NCI-H345 treated with DMSO at 0.1 percent for 48 hours (cell line): Measurements from ENCODE around the gene STUB1.
A peak's percentile ranks its signal among the peaks of the same experiment; 100 is the strongest.

Experiments used
- DNase-seq: peaks from one replicate; lab custom pipeline; 2025; ENCODE audit not compliant: unreplicated experiment; lab: John Stamatoyannopoulos, UW

STUB1 gene

DNA sequence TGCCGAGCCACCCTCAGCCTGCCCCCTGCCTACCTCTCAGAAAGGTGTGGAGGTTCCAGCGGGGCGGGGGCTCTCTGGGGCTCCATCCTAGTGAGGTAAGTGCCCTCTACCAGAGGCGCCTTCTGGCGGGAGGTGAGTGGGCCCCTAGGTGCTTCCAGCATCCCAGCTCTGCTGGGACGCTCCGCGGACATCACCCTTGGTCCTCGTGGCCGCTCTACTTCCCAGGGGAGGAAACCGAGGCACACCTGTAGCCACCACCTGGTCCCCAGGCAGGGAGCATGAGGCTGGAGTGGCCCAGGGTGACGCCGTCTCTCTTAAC lies 37.2 kb upstream of the STUB1 start:
- DNase-seq, result no peak

DNA sequence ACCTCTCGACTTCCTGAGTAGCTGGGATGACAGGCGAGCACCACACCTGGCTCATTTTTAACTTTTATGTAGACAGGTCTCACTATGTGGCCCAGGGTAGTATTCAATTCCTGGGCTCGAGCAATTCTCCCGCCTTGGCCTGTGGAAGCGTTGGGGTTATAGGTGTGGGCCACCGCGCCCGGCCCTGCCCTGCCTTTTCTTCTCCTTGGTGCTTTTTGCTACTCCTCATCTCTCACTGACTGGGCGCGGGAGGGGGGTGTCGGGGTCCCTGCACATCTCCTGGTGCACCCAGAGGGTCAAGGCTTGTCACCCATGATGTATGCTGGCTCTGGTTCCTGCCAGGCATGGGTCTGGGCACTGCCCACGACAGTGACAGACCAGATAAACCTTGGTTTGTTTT lies 35.7 kb upstream of the STUB1 start:
- DNase-seq, result no peak

DNA sequence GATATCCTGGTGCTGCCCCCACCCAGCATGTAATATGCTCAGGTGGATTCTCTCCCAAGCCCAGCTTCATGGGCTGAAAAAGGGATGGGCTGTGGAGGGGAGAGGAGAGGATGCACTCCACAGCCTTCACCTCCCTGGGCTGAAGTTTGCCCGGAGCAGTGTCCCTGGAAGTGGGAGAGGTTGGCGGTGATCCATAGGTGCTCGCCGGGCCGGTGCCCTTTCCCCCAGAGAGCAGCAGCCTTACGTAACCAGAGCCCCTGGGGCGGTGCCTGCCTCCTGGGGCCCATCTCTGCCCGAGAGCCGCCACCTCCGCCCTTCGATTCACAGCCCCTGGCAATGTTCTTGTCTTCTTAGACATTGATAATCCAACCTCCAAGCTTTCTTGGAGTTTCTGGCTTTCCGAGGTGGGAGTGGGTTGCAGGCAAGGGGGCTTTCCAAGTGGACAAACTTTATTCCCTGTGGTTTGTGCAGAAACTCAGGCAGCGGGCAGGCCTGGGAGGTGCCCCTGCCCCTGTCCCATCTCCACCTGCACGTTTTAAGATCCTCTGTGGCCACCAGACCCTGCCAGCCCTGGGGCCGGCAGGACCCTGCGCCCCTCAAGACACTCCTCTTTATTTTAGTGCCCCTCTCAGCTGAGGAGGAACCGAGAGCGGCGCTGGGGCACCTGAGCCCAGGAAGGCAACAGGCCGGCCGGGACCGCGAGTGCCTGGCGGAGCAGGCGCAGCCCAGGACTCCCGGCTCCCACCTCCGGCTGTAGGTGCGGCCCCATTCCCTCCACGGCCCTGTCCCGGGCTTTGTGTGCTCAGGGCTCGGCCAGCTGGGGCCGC lies 34.1 kb upstream of the STUB1 start:
- DNase-seq, result no peak

DNA sequence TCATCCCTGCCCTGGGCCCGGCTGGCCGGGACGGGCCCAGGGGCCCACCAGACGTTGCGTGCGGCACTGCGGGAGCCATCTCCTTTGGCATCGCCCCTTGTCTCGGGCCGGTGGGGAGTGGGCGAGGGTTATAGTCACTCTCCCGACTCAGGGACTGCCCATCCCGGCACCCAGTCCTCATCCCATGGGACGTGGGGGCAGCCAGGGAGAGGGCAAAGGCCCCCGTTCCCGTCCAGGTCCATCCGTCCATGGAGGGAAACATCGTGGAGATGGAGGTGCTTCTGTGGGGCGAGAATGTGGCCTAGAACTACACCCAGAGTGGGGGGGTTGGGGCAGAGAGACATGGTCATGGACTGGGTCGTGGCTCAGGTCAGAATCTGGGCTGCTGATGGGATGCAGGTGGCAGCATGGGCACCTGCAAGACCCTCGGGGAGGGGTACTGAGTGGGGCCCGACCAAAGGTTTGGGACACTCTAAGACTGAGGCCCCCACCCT lies 33.5 kb upstream of the STUB1 start:
- no peak for DNase-seq

DNA sequence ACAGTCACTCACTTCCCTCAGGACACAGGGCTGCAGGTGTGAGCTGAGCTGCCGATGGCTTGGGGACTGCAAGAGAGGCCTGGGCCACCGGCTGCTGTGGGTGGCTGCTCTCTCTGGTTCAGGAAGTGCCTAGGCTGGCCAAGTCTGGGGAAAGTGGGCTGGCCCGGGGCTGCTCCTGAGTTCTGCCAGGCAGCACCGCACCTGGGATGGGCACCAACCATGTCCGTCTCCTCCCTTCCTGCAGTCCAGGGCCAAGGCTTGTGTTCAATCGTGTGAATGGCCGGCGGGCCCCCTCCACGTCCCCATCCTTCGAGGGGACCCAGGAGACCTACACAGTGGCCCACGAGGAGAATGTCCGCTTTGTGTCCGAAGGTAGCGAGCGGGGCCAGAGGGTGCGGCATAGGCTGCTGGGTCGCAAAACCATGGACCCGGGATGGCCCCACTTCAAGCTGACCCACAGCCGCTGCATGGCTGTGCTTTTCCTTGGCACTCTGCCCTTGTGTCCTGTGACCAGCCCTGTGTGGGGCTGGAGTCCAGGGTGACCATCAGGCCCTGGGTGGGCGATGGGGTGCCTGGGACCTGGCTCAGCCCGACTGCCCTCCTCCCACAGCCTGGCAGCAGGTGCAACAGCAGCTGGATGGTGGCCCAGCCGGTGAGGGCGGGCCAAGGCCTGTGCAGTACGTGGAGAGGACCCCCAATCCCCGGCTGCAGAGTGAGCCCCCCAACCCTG lies 32.9 kb upstream of the STUB1 start:
- no peak for DNase-seq

DNA sequence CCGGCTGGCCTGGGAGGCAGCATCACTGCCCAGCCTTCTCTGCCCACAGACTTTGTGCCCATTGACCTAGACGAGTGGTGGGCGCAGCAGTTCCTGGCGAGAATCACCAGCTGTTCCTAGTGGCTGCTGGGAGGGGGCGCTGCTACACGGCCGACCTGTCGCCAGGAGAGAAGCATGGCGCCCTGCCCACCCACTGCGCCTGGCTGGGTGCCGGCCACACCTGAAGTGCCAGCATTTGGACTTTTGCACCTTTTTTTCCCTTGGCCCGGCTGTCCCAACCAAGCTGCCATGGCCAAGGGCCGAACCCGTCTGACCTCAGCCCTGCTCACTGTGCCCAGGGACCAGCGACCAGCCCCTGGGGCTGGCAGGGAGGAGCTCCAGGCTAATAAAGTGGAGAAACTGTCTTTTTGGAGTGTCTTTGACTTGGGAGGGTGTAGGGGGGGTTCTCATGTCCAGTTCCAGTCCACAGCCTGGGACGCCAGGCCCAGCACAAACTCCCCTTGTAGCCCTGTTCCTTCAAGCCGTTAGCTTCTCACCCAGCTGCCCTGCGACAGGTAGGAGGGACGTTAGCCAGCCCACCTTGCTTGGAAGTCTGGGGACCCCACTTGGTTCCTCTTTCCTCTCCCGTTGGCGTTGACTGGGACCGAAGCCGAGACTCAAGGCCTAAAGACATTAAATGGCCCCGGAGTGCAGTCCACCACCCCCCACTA lies 32.0 kb upstream of the STUB1 start:
- peak; percentile 26 for DNase-seq

DNA sequence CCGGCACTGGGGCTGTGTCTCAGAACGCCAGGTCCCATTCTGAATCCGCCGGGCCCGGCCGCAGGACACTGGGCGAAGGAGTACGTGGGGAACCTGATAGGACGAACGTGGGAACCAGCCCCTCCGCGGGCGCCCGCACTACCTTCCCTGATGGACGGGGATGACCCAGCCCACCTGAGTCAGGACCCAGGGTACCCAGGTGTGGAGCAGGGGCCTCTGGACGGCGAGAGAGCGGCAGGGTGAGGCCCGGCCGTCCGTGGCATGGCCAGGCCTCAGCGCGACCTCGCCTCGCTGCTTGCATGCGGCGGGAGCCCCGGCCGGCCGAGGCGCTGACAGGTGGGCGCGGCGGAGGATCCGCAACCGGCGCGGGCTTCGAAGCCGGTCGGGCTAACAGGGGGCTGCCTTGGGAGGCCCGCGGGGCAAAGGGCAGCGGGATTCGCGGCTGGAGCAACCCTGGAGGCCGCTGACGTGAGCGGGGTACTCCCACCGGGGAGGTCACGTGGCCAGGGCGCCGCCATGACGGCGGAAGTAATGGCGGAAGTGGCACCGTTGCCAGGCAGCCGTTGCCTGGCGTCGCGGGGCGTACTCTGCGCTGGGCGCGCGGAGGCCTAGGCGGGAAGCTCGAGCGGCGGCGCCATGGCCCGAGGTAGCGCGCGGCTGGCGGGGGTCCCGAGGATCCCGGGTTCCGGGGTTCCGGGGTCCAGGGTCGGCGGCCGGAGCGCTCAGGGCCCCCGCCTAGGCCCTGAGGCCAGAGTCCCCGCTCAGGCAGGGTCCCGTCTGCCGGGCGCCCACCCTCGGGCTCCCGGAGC lies 31.2 kb upstream of the STUB1 start, which contains the start of gene WDR90:
Gene WDR90 (plus strand): TSS at position 585 of the 809 bp plus-strand sequence. CDS start 52 bp downstream, at position 637.
- peak; percentile 85 for DNase-seq

DNA sequence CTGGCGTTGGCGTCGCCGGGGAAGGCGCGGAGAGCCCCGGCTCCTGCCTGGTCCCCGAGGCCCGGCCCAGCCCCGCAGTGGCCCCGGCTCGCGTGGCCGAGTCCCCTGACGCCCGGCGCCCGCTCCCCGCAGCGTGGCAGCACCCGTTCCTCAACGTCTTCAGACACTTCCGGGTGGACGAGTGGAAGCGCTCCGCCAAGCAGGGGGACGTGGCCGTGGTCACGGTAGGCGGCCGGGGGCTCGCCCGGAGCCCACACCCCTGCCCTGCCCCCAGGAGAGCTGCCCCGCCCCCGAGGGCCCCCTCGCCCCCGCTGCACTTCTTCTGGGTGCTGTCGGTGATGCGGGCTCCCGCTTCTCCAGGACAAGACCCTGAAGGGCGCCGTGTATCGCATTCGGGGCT lies 30.6 kb upstream of the STUB1 start:
- no peak for DNase-seq

DNA sequence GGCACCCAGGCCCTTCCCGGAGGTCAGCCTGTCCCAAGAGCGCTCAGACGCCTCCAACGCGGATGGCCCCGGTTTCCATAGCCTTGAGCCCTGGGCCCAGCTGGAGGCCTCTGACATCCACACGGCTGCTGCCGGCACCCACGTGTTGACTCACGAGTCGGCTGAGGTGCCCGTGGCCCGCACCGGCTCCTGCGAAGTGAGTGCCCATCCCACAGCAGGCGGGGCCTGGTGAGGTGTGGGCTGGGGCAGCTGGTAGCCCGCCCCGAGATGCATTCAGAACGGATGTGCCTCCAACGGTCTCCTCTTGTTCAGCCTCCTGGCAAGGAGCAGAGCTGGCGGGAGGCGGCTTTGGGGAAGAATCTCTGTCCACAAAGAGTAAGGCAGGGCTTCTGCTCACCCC lies 28.4 kb upstream of the STUB1 start:
- no peak for DNase-seq

DNA sequence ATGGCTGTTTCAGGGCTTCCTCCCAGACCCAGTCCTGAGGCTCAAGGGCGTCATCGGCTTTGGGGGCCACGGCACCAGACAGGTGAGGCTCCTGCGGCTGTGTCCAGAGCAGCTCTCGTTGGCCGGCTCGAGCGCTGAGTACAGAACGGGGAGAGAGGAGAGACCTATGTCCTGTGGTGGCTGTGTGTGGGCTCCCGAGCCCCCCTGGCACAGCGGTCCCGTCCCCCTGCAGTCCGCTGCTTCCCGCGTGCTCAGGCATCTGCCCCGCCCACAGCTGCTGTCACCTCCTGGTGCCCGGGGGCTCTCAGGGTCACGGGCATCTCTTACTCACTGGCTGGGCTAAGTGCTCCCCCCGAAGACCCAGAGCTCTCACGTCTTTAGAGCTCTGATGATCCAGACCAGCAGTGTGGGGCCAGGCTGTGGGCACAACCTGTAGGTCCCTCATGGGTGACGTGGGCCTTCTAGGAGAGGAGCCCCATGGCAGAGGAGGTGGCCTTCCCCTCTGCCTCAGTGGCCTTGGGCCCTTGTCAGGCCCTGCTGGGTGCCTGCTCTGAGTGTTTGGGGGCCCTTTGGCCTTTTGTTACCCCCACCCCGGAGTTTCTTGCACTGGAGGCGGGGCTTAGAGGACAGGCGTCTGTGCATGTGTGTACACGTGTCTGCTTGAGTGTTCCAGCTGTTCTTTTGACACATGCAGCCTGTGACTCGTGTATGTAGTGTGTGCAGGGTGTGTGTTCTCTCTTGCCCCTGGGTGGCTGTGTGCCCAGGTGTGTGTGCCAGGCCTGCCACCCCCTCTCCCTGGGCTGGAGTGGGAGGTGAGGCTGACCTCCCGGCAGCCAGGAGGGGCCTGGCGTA lies 27.5 kb upstream of the STUB1 start:
- DNase-seq, result no peak

DNA sequence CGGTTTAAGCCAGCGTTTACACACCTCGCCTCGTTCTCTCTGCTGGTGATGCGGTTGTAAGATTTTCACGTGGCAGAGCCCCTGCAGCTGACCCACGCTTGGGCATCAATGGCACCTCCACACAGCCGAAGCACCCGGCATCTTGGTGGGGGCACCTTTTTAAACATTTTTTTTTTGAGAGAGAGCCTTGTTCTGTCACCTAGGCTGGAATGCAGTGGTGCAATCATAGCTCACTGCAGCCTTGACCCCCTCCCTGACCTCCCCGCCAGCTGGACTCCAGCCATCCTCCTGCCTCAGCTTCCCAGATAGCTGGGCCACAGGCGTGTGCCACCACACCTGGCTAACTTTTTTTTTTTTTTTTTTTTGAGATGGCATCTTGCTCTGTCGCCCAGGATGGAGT lies 26.2 kb upstream of the STUB1 start:
- no peak for DNase-seq

DNA sequence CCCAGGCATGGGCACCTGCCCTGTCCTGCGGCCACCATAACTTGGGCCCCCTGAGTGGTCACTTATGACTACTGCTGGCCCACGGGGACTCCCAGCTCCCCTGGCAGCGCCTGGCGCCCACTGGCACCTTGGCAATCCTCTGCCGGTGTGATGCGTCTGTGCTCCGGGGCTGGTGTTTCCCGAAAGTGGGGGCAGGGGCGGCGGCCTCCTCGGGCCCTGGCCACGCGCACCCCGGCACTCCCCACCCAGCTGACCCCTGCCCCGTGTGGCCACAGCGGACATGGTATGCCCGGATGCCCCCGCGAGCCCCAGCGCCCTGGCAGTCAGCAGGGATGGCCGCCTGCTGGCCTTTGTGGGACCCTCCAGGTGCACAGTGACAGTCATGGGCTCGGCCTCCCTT lies 22.7 kb upstream of the STUB1 start:
- DNase-seq, result no peak

DNA sequence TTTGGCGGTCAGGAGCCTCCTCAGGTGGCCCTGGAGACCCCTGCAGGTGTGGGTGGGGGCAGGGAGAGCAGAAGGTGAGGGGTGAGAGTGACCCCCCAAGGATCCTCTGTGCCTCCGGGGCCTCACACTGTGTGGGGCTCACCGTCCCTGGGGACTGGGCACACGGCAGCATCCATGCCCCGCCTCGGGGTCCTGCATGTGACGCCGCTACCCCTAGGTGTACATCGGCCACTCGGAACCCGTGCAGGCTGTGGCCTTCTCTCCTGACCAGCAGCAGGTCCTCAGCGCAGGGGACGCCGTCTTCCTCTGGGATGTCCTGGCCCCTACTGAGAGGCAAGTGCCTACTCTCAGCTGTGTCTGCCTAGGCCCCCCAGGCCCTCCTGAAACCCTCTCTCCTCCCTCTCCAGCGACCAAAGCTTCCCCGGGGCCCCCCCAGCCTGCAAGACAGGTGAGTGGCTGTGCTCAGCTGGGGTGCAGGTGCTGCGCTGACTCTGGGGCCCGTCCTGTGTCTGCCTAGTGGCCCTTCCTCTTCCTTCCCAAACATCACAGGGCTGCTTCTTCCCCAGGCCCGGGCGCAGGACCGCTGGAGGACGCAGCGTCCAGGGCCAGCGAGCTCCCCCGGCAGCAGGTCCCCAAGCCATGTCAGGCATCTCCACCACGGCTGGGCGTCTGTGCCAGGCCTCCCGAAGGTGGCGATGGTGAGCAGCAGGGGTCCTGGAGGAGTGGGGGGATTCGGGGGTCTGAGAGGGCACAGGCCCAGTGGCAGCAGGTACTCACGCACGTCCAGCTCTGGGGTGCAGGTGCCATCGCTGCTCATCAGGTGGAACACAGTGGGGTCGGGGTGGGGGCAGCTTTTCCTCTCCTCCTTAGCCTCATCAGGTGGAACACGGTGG lies 21.3 kb upstream of the STUB1 start:
- DNase-seq, result no peak

DNA sequence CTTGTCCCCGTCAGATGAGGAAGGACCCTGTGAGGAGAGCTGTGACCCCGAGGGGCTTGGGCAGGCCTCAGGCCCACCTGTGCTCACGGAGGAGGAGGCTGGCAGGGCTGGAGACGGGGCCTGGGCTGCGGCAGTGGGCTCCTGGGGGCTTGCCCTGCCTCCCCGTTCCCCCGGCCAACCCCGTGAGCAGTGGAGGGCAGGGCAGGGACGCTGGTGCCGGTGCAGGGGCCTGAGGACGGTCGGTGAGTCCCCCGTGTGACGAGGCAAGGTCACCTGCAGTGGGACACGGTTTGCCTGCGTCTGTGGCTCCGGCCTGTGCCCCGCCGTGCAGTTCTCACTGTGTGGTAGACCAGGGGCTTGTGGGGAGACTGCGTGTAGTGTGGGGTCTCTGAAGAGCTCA lies 20.6 kb upstream of the STUB1 start:
- no peak for DNase-seq

DNA sequence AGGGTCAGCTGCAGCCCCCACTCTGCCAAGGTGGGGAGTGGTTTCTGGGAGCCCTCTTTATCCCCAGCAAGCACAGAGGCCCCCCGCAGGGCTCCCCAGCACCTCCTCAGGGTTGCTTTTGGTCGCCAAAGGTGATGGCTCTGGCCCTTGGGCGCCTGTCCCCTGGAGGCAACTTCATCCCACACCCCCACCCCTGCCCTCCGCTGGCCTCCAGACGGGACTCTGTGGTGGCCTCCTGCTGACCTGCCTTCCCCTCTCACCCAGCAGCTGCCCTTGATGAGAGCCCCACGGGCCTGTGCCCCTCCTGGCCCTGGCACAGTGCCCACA lies 20.1 kb upstream of the STUB1 start:
- DNase-seq, result no peak

DNA sequence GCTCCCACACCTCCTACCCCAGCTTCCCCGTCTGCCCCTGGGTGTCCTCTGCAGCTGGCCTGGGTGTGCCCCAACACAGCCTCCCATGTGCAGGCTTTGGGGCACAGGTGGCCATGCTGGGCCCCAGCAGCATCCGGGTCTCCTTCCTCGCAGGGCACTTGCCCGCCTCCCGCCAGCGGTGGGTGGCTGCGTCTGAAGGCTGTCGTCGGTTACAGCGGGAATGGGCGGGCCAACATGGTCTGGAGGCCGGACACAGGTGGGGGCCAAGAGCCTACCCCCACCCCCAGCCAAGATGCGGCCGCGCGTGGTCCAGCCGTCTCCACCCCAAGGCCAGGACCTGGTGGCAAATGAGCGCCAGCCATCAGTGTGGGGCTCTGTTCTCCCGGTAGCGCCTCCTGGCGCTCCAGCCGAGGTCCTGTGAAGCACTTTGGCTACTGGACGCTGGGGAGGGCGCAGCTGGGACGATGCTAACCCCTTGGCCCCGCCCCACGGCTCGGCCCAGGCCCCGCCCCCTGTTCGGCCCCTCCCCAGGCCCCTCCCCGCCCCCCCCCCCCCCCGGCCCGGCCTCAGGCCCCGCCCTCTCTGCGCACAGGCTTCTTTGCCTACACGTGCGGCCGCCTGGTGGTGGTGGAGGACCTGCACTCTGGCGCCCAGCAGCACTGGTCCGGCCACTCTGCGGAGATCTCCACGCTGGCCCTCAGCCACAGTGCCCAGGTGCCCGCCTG lies 19.6 kb upstream of the STUB1 start:
- no peak for DNase-seq

DNA sequence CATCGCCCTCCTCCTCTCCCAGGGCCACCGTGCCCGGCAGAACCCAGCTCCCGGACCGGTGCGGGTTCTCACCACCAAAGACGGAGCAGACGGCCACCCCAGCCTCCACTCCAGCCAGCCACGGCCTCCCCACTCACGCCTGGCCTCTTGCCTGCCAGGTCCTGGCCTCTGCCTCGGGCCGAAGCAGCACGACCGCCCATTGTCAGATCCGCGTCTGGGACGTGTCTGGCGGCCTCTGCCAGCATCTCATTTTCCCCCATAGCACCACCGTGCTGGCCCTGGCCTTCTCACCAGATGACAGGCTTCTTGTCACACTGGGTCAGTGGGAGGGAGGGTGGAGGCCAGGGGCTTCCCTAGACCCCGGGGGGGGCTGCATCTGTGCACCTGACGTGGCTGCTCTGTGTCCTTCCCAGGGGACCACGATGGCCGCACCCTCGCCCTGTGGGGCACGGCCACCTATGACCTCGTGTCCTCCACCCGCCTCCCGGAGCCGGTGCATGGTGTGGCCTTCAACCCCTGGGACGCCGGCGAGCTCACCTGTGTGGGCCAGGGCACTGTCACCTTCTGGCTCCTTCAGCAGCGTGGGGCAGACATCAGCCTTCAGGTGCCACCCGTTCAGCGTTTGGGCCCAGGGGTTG lies 18.9 kb upstream of the STUB1 start:
- DNase-seq, result no peak

DNA sequence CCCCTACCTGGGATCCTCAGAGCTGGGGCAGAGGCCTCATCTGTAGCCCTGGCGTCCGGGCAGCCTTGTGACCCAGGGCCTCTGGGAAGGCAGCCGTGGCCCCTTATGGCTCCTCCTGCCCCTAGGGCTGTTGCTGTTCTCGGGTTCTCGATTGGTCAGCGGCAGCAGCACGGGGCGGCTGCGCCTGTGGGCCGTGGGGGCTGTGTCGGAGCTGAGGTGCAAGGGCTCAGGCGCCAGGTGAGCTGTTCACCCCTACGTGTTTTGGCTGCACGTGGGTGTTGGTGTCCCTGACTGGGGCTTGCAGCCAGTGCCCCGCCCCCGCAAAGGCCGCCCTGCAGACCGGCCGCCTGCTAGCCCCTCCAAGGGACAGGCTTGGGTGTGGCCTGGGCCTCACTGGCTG lies 18.1 kb upstream of the STUB1 start:
- no peak for DNase-seq
